Stimulated activated CD4-positive, alpha-beta T cell treated with anti-CD3 and anti-CD28 coated beads, TNF-alpha, amount 100 ng/mL, for 24 hours (primary cell): ENCODE results near the gene KRTAP4-3.
"Not testable (repeated sequence)": the region's sequence is repeated elsewhere in the genome, so short reads cannot be mapped to it uniquely, and the experiment has no call there.

Experiments
- DNase-seq, 3 experiments: peaks; one replicate each; pipeline ENCODE4 v3.0.0-alpha.2; 2020; ENCODE audit warnings: low read depth in 3 of 3

KRTAP4-3 gene

DNA sequence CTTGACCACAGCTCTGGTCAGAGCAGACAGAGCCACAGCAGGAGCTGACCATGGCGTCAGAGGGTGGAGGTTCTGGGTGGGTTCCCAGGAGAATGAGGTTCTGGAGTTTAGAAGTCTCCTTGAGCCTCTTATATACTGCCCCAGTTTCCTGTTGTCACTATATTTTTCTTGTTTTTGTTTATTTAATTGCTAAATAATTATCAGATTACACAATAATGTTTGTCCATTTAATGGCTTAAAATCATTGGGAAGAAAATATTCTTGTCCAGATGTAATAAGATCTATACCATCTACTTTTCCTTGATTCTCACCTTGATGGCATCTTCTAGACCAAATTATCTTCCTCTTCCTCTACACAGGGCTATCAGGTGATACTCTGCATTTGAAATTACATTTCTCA lies at the start of gene KRTAP4-3:
Gene KRTAP4-3, minus strand, starts transcription at position 101 of the 400 bp plus-strand sequence. Its CDS starts 49 bp downstream, at position 52.
- DNase-seq, result no peak

DNA sequence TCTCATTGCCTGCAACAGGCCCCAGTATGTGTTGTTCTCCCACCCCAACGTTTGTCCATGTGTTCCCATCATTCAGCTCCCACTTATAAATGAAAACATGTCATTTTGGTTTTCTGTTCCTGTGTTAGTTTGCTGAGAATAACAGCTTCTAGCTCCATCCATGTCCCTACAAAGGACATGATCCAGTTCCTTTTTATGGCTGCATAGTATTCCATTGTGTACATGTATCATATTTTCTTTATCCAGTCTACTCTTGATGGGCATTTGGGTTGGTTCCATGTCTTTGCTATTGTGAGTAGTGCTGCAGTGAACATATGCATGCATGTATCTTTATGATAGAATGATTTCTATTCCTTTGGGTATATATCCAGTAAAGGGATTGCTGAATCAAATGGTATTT lies 47.7 kb upstream of the KRTAP4-3 start:
- no peak for DNase-seq

DNA sequence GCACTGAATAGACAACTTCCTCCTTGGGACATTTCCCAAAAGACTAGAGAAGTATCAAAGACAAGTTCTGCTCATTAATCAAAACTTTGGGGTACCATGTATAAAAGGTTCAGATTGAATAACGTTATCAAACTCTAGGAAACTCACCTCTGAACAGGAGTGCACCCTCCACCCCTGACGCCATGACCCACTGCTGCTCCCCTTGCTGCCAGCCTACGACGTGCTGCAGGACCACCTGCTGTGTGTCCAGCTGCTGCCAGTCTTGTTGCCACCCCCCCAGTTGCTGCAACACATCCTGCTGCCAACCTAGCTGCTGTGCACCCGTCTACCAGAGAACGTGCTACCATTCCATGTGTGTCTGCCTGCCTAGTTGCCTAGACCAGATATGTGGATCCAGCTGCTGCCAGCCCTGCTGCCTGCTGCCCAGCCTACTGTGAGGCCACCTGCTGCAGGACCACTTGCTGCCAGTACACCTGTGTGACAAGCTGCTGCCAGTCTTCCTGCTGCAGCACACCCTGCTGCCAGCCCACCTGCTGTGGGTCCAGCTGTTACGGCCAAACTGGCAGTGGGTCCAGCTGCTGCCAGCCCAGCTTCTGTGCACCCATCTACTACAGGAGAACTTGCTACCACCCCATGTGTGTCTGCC lies 44.6 kb upstream of the KRTAP4-3 start:
- DNase-seq, result no peak

DNA sequence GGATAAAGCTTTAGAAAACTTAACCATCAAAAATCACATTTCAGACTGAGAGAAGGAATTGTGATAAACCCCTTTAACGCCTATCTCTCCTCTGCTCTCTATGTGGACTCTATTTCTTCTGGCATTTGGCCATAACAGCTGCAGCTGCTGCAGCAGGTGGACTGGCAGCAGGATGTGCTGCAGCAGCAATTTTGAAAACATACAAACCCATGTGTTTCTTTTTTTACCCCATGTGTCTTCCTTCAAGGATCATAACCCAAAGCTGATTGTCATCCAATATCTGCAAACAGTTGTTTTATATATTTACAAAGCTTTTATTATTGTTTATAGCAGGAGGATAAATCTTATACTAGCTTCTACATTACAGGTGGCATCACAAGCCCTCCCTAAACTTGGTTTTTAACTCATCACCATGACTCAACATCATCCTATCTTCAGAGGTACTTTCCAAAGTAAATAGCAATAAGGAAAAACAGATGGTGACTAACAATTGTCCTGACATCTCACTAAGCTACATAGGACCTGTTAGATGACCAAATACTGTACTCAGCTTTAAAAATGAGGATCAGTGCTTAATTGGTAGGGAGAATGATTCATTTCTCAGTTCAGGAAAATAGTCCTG lies 43.9 kb upstream of the KRTAP4-3 start:
- no peak for DNase-seq

DNA sequence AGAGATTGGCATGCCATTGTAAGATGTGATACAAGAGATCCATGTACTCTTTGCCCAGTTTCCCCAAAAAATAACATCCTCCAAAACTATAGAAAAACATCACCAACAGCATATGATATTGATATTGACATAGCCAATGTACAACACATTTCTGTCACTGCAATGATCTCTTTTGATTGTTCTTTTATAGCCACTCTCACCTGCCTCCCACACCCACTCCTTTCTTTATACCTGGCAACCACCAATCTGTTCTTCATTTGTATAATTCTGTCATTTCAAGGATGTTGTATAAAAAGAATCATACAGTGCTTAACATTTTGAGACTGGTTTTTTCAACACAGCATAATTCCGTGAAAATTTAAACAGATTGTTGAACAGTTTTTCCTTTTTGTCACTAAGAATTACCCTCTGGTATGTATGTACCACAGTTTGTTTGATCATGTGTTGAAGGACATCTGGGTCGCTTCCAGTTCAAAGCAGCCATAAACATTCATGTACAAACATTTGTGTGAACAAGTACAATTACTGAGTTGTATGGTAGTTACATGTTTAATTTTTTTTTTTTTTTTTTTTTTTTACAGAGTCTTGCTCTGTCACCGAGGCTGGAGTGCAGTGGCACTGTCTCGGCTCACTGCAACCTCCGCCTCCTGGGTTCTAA lies 31.5 kb upstream of the KRTAP4-3 start:
- no peak for DNase-seq

DNA sequence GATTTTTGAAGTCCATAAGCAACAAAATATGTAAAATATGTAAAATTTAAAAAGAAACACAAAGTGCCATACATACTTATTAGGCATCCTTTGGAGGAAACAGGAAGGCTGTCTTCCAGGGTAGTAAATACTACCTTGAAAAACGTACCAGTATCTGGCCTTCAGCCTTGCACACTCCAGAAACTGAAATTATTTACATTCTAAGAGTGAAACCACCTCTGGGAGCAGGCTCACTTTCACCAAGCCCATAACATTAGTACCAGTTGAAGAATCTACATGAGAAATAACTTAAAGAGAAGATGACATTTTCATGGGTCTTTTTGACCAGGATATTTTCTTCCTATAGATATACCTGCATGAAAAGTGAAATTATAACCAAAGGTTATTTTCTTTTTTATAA lies 28.0 kb upstream of the KRTAP4-3 start:
- DNase-seq, result no peak

DNA sequence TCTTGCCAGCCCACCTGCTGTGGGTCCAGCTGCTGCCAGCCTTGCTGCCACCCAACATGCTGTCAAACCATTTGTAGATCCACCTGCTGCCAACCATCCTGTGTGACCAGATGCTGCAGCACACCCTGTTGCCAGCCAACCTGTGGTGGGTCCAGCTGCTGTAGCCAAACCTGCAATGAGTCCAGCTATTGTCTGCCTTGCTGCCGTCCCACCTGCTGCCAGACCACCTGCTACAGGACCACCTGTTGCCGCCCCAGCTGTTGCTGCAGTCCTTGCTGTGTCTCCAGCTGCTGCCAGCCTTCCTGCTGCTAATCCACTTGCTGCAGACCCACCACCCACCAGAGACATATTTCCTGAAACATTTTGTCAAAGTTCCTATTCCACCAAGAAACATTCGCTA lies 22.3 kb upstream of the KRTAP4-3 start:
- no peak for DNase-seq

DNA sequence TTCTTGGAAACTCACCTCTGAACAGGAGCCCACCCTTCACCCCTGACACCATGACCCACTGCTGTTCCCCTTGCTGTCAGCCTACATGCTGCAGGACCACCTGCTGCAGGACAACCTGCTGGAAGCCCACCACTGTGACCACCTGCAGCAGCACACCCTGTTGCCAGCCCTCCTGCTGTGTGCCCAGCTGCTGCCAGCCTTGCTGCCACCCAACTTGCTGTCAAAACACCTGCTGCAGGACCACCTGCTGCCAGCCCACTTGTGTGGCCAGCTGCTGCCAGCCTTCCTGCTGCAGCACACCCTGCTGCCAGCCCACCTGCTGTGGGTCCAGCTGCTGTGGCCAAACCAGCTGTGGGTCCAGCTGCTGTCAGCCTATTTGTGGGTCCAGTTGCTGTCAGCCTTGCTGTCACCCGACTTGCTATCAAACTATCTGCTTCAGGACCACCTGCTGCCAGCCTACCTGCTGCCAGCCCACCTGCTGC lies 21.9 kb upstream of the KRTAP4-3 start, which contains the start of gene KRTAP9-1:
Gene KRTAP9-1, plus strand, starts transcription at position 51 of the 482 bp plus-strand sequence. Its CDS starts 0 bp downstream, at position 51.
- not testable (repeated sequence) for DNase-seq

DNA sequence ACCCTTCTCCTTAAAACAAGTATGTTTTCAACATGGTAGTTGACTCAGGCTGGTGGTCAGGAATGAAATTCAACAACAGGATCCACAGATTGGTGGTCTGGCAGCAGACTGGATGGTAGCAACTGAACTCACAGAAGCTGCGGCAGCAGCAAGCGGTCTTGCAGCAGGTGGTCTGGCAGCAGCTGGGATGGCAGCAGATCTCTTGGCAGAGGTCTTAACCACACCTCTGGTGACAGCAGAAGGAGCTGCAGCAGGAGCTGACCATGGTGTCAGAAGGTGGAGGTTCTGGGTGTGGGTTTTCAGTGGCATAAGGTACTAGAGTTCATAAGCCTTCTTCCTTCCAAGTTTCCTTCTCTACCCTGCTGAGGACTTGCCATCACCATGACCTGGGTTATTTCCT lies 18.9 kb upstream of the KRTAP4-3 start:
- no peak for DNase-seq

DNA sequence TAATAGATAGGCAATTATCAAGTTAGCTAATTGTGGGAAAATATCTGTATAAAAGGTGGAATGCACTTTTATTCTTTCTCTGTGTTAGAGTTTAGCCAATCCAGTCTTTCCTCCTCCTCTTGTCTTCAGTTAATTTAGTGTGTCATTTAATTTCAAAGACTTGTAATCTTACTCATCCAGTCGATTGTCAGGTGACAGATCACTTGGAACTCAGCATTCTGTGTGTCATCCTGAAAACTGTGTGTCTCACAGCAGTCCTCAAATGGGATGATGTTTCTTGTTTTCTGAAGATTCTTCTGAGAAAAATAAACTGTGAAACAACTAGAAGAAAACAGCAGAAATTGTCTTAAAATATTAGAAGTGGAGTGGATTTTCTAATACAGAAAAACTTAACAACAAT lies 17.0 kb upstream of the KRTAP4-3 start:
- no peak for DNase-seq

DNA sequence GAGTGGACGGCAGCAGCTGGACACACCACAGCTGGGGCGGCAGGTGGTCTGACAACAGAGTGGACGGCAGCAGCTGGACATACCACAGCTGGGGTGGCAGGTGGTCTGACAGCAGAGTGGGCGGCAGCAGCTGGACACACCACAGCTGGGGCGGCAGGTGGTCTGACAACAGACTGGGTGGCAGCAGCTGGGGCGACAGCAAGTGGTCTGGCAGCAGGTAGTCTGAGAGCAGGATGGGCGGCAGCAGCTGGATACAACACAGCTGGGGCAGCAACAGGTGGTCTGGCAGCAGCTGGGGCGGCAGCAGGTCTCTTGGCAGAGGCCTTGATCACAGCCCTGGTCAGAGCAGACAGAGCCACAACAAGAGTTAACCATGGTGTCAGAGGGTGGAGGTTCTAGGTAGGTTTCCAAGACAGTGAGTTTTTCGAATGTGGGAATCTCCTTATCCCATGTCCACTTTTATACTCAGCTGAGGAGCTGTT lies 16.5 kb upstream of the KRTAP4-3 start, which contains the start of gene KRTAP4-1:
Gene KRTAP4-1, minus strand, starts transcription at position 432 of the 482 bp plus-strand sequence. Its CDS starts 57 bp downstream, at position 375.
- DNase-seq, result no peak

DNA sequence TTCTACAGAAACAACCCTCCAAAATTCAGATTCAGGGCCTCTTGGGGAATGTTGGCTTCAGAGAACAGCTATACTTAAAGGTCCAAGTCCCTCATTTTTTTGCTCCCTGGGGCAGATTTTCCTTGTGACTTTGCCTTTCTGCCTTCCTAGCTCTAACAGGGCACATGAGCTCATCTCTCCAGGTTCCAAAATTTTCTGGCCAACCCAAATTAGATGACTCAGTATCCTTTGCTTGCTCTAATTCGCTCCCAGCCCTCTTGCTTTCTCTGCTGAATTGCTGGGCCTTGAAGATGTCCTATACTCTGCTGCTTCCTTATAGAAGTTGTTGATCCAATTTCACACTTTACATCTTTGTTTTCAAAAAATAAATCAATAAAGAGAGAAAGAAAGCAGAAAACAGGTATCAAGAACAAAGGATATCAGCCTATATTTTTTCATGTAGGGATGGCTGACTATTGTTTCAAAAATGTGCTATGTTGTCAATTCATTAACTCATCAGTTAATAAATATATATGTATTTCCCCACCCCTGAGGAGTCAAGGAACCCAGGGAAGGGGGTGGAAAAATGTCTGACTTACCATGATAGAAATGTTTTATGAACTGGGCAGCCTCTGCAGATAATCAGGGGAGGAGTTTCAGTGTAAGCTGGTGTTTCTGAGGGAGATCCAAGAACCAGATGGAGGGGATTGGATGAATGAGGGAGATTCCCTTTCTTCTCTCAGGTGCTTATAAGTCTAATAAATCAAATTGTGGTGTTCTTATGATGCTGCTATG lies 11.0 kb upstream of the KRTAP4-3 start:
- DNase-seq, result no peak

DNA sequence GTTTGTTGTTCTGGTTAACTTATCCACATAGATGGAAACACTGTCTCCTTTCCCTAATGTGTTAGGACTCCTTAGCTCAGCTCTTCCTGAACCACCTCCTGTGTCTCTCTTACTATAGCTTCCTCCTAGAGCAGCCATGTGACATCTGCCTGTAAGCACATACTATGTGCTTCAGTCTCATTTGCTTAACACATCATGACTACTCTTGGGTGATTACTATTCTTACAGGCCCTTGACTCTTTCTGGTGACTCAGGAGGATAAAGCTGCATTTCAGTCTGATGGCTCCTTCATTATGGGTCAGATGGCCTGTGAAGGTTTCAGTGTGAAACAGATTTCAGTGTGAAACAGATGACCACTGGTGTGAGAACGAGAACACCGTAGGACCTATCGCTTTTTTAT lies 10.3 kb upstream of the KRTAP4-3 start:
- DNase-seq, result no peak

DNA sequence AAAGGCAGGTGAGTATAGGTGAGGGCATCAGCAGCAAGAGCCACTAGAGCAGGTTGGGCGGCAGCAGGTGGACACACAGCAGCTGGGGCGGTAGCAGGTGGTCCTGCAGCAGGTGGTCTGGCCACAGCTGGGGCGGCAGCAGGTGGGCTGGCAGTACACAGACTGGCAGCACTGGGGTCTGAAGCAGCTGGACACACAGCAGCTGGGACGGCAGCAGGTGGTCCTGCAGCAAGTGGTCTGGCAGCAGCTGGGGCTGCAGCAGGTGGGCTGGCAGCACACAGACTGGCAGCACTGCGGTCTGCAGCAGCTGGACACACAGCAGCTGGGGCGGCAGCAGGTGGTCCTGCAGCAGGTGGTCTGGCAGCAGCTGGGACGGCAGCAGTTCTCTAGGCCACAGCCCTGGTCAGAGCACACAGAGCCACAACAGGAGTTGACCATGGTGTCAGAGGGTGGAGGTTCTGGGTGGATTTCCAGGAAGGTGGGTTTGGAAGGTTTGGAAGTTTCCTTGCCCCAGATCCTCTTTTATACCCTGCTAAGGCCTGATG lies 9.8 kb upstream of the KRTAP4-3 start, which contains the start of gene KRTAP4-2:
Gene KRTAP4-2, minus strand, starts transcription at position 495 of the 545 bp plus-strand sequence. Its CDS starts 57 bp downstream, at position 438.
- DNase-seq, result no peak

DNA sequence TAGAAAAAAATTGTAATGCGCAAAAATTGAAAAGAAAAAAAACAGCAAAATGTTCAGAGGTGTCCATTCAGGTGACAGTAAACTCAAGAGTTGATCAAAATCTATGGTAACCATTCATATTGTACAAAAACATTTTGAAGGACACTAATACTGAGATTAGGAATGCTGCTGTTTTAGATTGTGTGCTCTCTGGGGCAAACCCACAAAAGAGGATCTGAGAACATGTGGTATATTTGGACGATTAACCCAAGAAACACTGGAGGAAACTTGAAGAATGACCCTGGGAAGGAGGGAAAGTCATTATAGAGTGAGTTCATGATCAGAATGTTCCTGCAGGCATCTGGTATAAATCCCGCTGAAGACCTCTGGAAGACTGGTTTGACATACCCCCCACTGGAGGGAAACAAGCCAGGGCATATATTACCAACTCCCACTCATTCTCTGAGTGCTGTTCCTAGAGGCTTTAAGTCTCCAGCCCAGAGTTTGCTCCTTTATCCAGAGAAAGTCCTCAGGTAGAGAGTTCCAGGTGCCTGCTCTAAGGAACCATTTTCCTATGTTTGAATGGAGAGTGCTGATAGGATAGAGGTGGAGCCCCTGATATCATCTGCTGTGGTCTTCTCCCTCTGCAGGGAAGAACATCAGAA lies 8.8 kb upstream of the KRTAP4-3 start:
- DNase-seq, result no peak

DNA sequence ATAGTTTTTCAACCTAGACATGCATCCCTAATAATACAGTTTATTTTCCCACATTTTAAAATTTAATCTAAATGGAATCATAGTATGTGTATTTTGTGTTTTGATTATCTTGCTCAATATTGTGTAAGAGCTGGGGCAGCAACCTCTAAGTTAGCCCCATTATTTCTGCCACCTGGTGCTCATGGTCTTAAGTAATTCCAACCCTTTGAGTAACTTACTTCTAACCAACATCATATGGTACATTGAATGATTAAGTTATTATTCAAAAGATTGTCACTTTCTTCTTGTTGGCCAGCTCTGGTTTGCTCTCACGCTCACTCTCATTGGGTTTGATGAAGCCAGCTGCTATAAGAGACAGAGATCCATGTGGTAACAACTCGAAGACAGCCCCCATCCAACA lies 3.9 kb upstream of the KRTAP4-3 start:
- DNase-seq, result no peak

DNA sequence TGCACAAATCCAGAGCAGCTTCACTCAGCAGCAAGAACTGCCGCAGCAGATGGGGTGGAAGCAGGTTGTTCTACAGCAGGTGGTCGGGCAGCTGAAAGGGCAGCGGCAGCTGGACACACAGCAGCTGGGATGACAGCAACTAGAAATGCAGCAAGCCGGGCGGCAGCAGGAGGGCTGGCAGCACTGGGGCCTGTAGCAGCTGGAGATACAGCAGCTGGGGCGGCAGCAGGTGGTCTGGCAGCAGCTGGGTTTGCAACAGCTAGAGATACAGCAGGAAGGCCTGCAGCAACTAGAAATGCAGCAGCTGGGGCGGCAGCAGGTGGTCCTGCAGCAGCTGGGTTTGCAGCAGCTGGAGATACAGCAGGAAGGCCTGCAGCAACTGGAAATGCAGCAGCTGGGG lies 460 bp downstream of the KRTAP4-3 start:
- no peak for DNase-seq

DNA sequence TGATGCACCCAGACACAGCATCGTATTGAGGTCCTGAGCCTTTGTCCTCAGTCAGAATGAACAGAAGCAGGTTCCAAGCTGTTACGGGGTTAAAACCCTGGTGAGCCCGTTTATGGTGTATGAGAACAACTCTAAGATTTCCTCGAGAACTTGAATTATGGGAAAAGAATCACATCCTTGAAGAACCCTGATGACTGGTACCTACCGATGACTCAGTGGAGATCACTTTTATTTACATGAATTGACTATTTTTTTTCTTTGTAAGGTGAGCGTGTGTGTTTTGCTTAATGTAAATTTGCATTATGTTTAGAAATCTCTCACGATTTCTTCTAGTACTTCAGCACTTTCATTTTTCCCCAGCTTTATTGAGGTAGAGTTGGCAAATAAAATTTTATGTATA lies 4.2 kb downstream of the KRTAP4-3 start:
- DNase-seq, result no peak

DNA sequence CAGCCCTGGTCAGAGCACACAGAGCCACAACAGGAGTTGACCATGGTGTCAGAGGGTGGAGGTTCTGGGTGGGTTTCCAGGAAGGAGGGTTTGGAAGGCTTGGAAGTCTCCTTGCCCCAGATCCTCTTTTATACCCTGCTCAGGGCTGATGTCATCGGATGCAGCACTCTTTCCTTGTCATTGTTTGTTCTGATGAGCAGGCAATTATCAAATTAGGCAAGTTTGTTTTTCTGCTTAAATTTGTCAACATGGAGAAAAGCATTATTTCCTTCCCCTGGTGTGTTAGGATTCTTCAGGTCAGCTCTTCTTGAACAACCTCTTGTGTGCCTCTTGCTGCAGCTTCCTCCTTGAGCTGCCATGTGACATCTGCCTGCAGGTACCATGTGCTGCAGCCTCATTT lies 7.4 kb downstream of the KRTAP4-3 start, which contains the start of gene KRTAP4-4:
Gene KRTAP4-4, minus strand, starts transcription at position 101 of the 400 bp plus-strand sequence. Its CDS starts 57 bp downstream, at position 44.
- DNase-seq, result no peak

DNA sequence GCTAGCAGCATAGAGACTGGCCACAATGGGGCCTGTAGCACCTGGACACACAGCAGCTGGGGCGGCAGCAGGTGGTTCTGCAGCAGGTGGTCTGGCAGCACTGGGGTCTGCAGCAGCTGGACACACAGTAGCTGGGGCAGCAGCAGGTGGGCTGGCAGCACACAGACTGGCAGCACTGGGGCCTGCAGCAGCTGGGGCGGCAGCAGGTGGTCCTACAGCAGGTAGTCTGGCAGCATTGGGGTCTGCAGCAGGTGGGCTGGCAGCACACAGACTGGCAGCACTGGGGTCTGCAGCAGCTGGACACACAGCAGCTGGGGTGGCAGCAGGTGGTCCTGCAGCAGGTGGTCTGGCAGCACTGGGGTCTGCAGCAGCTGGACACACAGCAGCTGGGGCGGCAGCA lies 7.8 kb downstream of the KRTAP4-3 start:
- not testable (repeated sequence) for DNase-seq

DNA sequence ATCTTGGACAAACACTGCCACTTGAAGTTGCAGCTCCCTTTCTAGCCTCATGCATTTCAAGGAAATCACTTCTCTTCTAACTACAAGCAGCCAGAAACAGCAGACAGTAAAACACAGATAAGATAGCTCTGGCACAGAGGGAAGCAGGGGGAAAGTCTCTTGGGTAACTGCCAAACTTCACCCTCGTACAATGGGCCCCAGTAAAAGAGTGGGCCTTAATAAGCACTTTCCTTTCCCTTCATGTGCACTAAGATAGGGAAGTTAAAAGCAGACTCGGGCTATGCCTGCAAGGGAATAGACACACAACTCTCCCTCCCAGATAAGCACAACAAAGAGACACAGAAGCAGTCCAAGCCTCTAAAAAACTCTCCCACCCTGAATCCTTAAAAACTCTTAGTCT lies 14.2 kb downstream of the KRTAP4-3 start:
- no peak for DNase-seq
